CD14-positive monocyte (primary cell): ENCODE data around the gene LRCH1. TPM values are rescaled to one million over a fixed set of nuclear protein-coding genes. Genes with fewer than 3 reads are reported as not detected.

Experiments
- DNase-seq, 3 donors: peaks; one replicate each; pipeline ENCODE4 v3.0.0-alpha.2; 2011 to 2022
- H2AFZ ChIP-seq: 2 replicates; pipeline ENCODE4 v1.6.0; 2012; ENCODE audit warnings: mild to moderate bottlenecking, low read depth, low read length, inconsistent platforms; ENCODE audit not compliant: insufficient read depth, poor library complexity, severe bottlenecking
- H3K27ac ChIP-seq, 2 donors: 1 replicate in 1 of 2; 2 replicates in 1 of 2; pipeline ENCODE4 v1.5.1; 2012 to 2013; ENCODE audit warnings: low read length in 2 of 2, control low read depth in 1 of 2, inconsistent platforms in 1 of 2, low read depth in 1 of 2, mild to moderate bottlenecking in 1 of 2
- H3K27me3 ChIP-seq, 2 donors: one replicate each; pipeline versions ENCODE4 v1.6.0 to v1.6.1; 2011 to 2013; ENCODE audit warnings: low read length in 2 of 2; ENCODE audit not compliant: control insufficient read depth in 2 of 2, insufficient read depth in 2 of 2
- H3K36me3 ChIP-seq, 2 donors: replicated peaks in 1 of 2; 1 replicate in 1 of 2; 2 replicates in 1 of 2; pipeline versions ENCODE4 v1.5.1 to v1.6.1; 2012 to 2013; ENCODE audit warnings: low read length in 2 of 2, control low read depth in 1 of 2, inconsistent platforms in 1 of 2, mild to moderate bottlenecking in 1 of 2; ENCODE audit not compliant: insufficient read depth in 2 of 2, control insufficient read depth in 1 of 2
- H3K4me1 ChIP-seq, 2 donors: 1 replicate in 1 of 2; 2 replicates in 1 of 2; pipeline versions ENCODE4 v1.5.1 to v1.6.1; 2012 to 2013; ENCODE audit warnings: low read length in 2 of 2, control low read depth in 1 of 2, inconsistent platforms in 1 of 2, mild to moderate bottlenecking in 1 of 2, moderate library complexity in 1 of 2; ENCODE audit not compliant: insufficient read depth in 2 of 2, control insufficient read depth in 1 of 2
- H3K4me2 ChIP-seq: replicated peaks from 2 replicates; pipeline ENCODE3; 2012; ENCODE audit warnings: low read length, moderate library complexity, mild to moderate bottlenecking; ENCODE audit not compliant: poor library complexity, severe bottlenecking; ENCODE audit errors: extremely low read depth
- H3K4me3 ChIP-seq, 3 experiments: fragments of 200-600 bp in 1 of 3; sonication (generic) in 1 of 3; replicated peaks in 1 of 3; 1 replicate in 2 of 3; 2 replicates in 1 of 3; pipeline ENCODE4 v1.5.1; 2011 to 2013; ENCODE audit warnings: low read length in 3 of 3, mild to moderate bottlenecking in 3 of 3, control low read depth in 2 of 3, low read depth in 2 of 3, inconsistent platforms in 1 of 3, moderate library complexity in 1 of 3
- H3K79me2 ChIP-seq: 2 replicates; pipeline ENCODE4 v1.6.0; 2012; ENCODE audit warnings: mild to moderate bottlenecking, control low read depth, inconsistent platforms, low read length, moderate library complexity; ENCODE audit not compliant: insufficient read depth
- H3K9ac ChIP-seq: 2 replicates; pipeline ENCODE4 v1.6.0; 2017; ENCODE audit warnings: low read length, mild to moderate bottlenecking; ENCODE audit not compliant: insufficient read depth, poor library complexity, severe bottlenecking
- H3K9me3 ChIP-seq, 2 donors: replicated peaks in 1 of 2; 1 replicate in 1 of 2; 2 replicates in 1 of 2; pipeline versions ENCODE4 v1.5.1 to v1.6.1; 2012 to 2013; ENCODE audit warnings: low read length in 2 of 2, control low read depth in 1 of 2; ENCODE audit not compliant: control insufficient read depth in 1 of 2, insufficient read depth in 1 of 2
- H4K20me1 ChIP-seq: 2 replicates; pipeline ENCODE4 v1.6.0; 2012; ENCODE audit warnings: mild to moderate bottlenecking, low read length, control low read depth, moderate library complexity; ENCODE audit not compliant: insufficient read depth
- H3K27ac Mint-ChIP-seq, 7 donors: one replicate each; pipeline ENCODE4 v1.8.0; 2020; ENCODE audit warnings: mild to moderate bottlenecking in 7 of 7, mixed read lengths in 7 of 7, moderate library complexity in 6 of 7, inconsistent platforms in 2 of 7
- H3K27me3 Mint-ChIP-seq, 3 donors: one replicate each; pipeline ENCODE4 v1.8.0; 2021 to 2022; ENCODE audit warnings: low read depth in 3 of 3, mild to moderate bottlenecking in 3 of 3, mixed read lengths in 3 of 3, moderate library complexity in 3 of 3, inconsistent platforms in 1 of 3
- H3K36me3 Mint-ChIP-seq, 2 donors: one replicate each; pipeline ENCODE4 v1.8.0; 2020; ENCODE audit warnings: mixed read lengths in 2 of 2, inconsistent platforms in 1 of 2, mild to moderate bottlenecking in 1 of 2
- H3K4me1 Mint-ChIP-seq: one replicate; pipeline ENCODE4 v1.8.0; 2020; ENCODE audit warnings: mild to moderate bottlenecking, mixed read lengths
- H3K4me3 Mint-ChIP-seq, 2 donors: one replicate each; pipeline ENCODE4 v1.8.0; 2020; ENCODE audit warnings: mild to moderate bottlenecking in 2 of 2, mixed read lengths in 2 of 2, moderate library complexity in 1 of 2
- H3K9me3 Mint-ChIP-seq, 7 donors: one replicate each; pipeline ENCODE4 v1.8.0; 2020 to 2022; ENCODE audit warnings: mixed read lengths in 7 of 7, mild to moderate bottlenecking in 6 of 7, moderate library complexity in 6 of 7, inconsistent platforms in 2 of 7
- WGBS: methylation state at CpG from one replicate; pipeline ENCODE4 v1.1.5; 2013; ENCODE audit warnings: missing lambda C conversion rate; ENCODE audit not compliant: insufficient coverage; 5-methylcytosine and 5-hydroxymethylcytosine counted together
- intact Hi-C, 2 donors: fragments of 100-400 bp; cut with micrococcal nuclease; formaldehyde crosslinking; loops; one replicate each; pipeline versions ENCODE4 v1.15.0 to v1.15.1; 2023
- polyA plus RNA-seq, 3 donors: library from polyadenylated mRNA; depleted of rRNA in 1 of 3; unstranded in 2 of 3; stranded (reverse) in 1 of 3; fragments of 300-500 nt in 2 of 3; fragments of >200 nt in 1 of 3; fragmentation: Illumina TruSeq in 2 of 3; gene quantifications; 1 replicate in 2 of 3; 2 replicates in 1 of 3; pipeline ENCODE4 v1.2.3, GENCODE V29; 2012 to 2021
- TF ChIP-seq, protein P1 (sequence below): fragments of 200-600 bp; IDR thresholded peaks from one replicate; pipeline ENCODE4 v1.8.0; 2022; ENCODE audit warnings: antibody characterized with exemption, mild to moderate bottlenecking

Gene LRCH1
- polyA plus RNA-seq, 3 donors: 0.88 to 7.1 (median 2.1) TPM

DNA sequence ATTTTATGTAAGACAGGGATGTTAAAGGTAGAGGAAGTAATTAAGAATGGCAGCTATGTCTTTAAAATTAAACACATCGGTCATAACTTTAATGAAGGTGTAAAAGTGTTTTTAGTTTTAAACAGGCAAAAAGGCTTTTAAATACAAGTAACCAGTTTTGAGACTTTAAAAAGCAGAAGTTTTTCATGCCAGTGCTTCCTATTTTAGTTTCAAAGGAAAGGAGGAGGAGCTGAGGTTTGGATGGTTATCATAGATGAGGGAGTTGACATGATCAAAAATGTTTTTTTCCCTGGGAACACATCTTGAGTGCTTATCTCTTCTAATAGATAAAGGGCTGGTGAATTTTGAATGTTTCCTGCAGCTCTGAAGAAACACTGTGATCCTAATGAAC is 42.9 kb downstream of the LRCH1 start:
- Histone ChIP-seq H3K4me2 (peak overlapping the region; percentile 74), H3K9me3 (no peaks in the 10 kb centered on the region), H3K9ac (no peak overlapping the region), H3K27ac (peak overlapping the region in 1 of 2 donors; percentile 77), H3K79me2 (peaks cover 82% of the 10 kb centered on the region), H3K4me1 (peaks cover 59 to 62% of the 10 kb centered on the region in 2 donors), H3K27me3 (no peaks in the 10 kb centered on the region), H3K36me3 (no peaks in the 10 kb centered on the region), H4K20me1 (peaks cover 9% of the 10 kb centered on the region), H2AFZ (no peak overlapping the region), H3K4me3 (peak overlapping the region in 2 of 3 experiments; percentile 32 to 63)
- intact Hi-C loops: loop anchor here in 1 of 2 donors (5.0 kb wide), 1 partner anchor 44 kb away; the partner anchor contains the start of gene LRCH1
- Mint-ChIP-seq H3K27ac (peak overlapping the region; percentile 82 to 91 (median 89)), H3K27me3 (no peaks in the 10 kb centered on the region), H3K36me3 (no peaks in the 10 kb centered on the region), H3K9me3 (no peaks in the 10 kb centered on the region), H3K4me3 (peak overlapping the region; percentile 39 to 77), H3K4me1 (peaks cover 67% of the 10 kb centered on the region)
- WGBS: no CpG with 5 or more reads among the region's 1 CpG
- DNase-seq: peak; percentile 18 to 61 (median 48)
- TF ChIP-seq, protein P1, sequence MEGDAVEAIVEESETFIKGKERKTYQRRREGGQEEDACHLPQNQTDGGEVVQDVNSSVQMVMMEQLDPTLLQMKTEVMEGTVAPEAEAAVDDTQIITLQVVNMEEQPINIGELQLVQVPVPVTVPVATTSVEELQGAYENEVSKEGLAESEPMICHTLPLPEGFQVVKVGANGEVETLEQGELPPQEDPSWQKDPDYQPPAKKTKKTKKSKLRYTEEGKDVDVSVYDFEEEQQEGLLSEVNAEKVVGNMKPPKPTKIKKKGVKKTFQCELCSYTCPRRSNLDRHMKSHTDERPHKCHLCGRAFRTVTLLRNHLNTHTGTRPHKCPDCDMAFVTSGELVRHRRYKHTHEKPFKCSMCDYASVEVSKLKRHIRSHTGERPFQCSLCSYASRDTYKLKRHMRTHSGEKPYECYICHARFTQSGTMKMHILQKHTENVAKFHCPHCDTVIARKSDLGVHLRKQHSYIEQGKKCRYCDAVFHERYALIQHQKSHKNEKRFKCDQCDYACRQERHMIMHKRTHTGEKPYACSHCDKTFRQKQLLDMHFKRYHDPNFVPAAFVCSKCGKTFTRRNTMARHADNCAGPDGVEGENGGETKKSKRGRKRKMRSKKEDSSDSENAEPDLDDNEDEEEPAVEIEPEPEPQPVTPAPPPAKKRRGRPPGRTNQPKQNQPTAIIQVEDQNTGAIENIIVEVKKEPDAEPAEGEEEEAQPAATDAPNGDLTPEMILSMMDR: no peak

DNA sequence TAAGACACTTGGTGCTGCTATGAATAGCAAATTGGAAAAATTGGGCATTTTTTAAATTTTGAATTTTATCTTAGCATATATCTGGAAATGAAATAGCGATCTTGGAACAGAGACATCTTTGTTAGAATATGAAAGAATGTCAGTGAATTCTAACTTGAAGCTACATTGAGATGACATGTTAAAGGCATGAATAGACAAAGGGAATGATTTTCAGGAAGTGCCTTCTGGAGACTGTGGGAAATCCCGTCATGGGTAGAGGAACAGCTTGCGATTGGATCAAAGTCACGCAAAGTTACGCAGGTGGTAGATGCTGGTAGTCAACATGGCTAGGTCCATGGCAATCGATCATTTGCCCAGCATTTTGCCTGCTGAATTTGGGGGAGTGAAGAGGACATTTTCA is 43.5 kb downstream of the LRCH1 start:
- peak overlapping the region in 1 of 2 donors; percentile 77 for H3K27ac ChIP-seq
- H3K4me3 ChIP-seq: peak overlapping the region in 1 of 3 experiments; percentile 63
- no peak overlapping the region for H3K9ac ChIP-seq
- H3K4me2 ChIP-seq: peak overlapping the region; percentile 74
- H3K27me3 ChIP-seq: no peaks in the 10 kb centered on the region
- no peaks in the 10 kb centered on the region for H3K9me3 ChIP-seq
- H3K4me3 Mint-ChIP-seq: no peak overlapping the region
- intact Hi-C loops: loop anchor here in 1 of 2 donors (5.0 kb wide), 1 partner anchor 44 kb away; the partner anchor contains the start of gene LRCH1
- no peaks in the 10 kb centered on the region for H3K27me3 Mint-ChIP-seq
- peak; percentile 39 to 86 (median 73) for DNase-seq
- no peaks in the 10 kb centered on the region for H3K36me3 Mint-ChIP-seq
- H4K20me1 ChIP-seq: peaks cover 9% of the 10 kb centered on the region
- no peaks in the 10 kb centered on the region for H3K9me3 Mint-ChIP-seq
- H2AFZ ChIP-seq: no peak overlapping the region
- peaks cover 63 to 67% of the 10 kb centered on the region in 2 donors for H3K4me1 ChIP-seq
- TF ChIP-seq, protein P1: no peak
- peaks cover 82% of the 10 kb centered on the region for H3K79me2 ChIP-seq
- WGBS: 57% methylated on average over 2 of the region's 6 CpGs
- H3K36me3 ChIP-seq: no peaks in the 10 kb centered on the region
- peak overlapping the region in 6 of 7 donors; percentile 69 to 91 (median 82) for H3K27ac Mint-ChIP-seq
- H3K4me1 Mint-ChIP-seq: peaks cover 72% of the 10 kb centered on the region
